IPS-18c (cell line): ENCODE results near the gene TRAF3.
"Not testable (repeated sequence)": the region's sequence is repeated elsewhere in the genome, so short reads cannot be mapped to it uniquely, and the experiment has no call there.

Experiments used
- H3K4me3 ChIP-seq: 2 replicates; pipeline ENCODE4 v1.7.0; 2013; ENCODE audit warnings: low read depth, mild to moderate bottlenecking, low read length, moderate library complexity; ENCODE audit not compliant: insufficient read depth
- H3K9me3 ChIP-seq: one replicate; pipeline ENCODE4 v1.6.1; 2013; ENCODE audit warnings: mild to moderate bottlenecking, low read length, moderate library complexity; ENCODE audit not compliant: control insufficient read depth, insufficient read depth

TRAF3 gene

GRCh38 chr14:102883089-102883541 lies 105.9 kb downstream of the TRAF3 start:
- no peaks in the 10 kb centered on the region for H3K9me3 ChIP-seq
- no peak overlapping the region for H3K4me3 ChIP-seq

GRCh38 chr14:102883554-102883953 lies 106.3 kb downstream of the TRAF3 start:
- Histone ChIP-seq H3K9me3 (no peaks in the 10 kb centered on the region), H3K4me3 (no peak overlapping the region)

- Histone ChIP-seq H3K4me3 (no peak overlapping the region; the same call in 1 of the 2 replicates), H3K9me3 (no peaks in the 10 kb centered on the region)
Measured at GRCh38 chr14:102885737-102886447, 108.6 kb downstream of the TRAF3 start.

GRCh38 chr14:102888748-102889147 lies 111.5 kb downstream of the TRAF3 start:
- no peaks in the 10 kb centered on the region for H3K9me3 ChIP-seq
- H3K4me3 ChIP-seq, result no peak overlapping the region

GRCh38 chr14:102889615-102890014 lies 112.4 kb downstream of the TRAF3 start:
- Histone ChIP-seq H3K4me3 (no peak overlapping the region), H3K9me3 (no peaks in the 10 kb centered on the region)

- H3K4me3 ChIP-seq, result no peak overlapping the region
- no peaks in the 10 kb centered on the region for H3K9me3 ChIP-seq
Measured at GRCh38 chr14:102891111-102891510, 113.9 kb downstream of the TRAF3 start.

- Histone ChIP-seq H3K4me3 (no peak overlapping the region), H3K9me3 (no peaks in the 10 kb centered on the region)
Measured at GRCh38 chr14:102891556-102891955, 114.3 kb downstream of the TRAF3 start.

- H3K4me3 ChIP-seq, result no peak overlapping the region
Measured at GRCh38 chr14:102892651-102893050, 115.4 kb downstream of the TRAF3 start.

GRCh38 chr14:102893452-102893851 lies 116.2 kb downstream of the TRAF3 start:
- H3K4me3 ChIP-seq, result no peak overlapping the region
- no peaks in the 10 kb centered on the region for H3K9me3 ChIP-seq

More at GRCh38 chr14:102892651-102893050, 115.4 kb downstream of the TRAF3 start:
- H3K9me3 ChIP-seq, result no peaks in the 10 kb centered on the region

GRCh38 chr14:102896735-102897134 lies 119.5 kb downstream of the TRAF3 start:
- H3K9me3 ChIP-seq, H3K4me3 ChIP-seq: not testable (repeated sequence)

GRCh38 chr14:102897299-102898027 lies 120.2 kb downstream of the TRAF3 start:
- H3K9me3 ChIP-seq, result no peaks in the 10 kb centered on the region
- H3K4me3 ChIP-seq, result no peak overlapping the region

GRCh38 chr14:102898298-102898697 lies 121.0 kb downstream of the TRAF3 start:
- no peak overlapping the region for H3K4me3 ChIP-seq
- H3K9me3 ChIP-seq, result no peaks in the 10 kb centered on the region

GRCh38 chr14:102898776-102899515 lies 121.7 kb downstream of the TRAF3 start:
- H3K9me3 ChIP-seq, result no peaks in the 10 kb centered on the region
- H3K4me3 ChIP-seq, result no peak overlapping the region

GRCh38 chr14:102899516-102899900 lies 122.3 kb downstream of the TRAF3 start:
- Histone ChIP-seq H3K9me3 (no peaks in the 10 kb centered on the region), H3K4me3 (no peak overlapping the region)

- no peak overlapping the region for H3K4me3 ChIP-seq
- H3K9me3 ChIP-seq, result peaks cover 2% of the 10 kb centered on the region
Measured at GRCh38 chr14:102900631-102901571, 123.7 kb downstream of the TRAF3 start.

GRCh38 chr14:102901633-102902032 lies 124.4 kb downstream of the TRAF3 start:
- Histone ChIP-seq H3K4me3 (no peak overlapping the region), H3K9me3 (peaks cover 4% of the 10 kb centered on the region)

GRCh38 chr14:102902086-102902485 lies 124.8 kb downstream of the TRAF3 start:
- Histone ChIP-seq H3K9me3 (peaks cover 6% of the 10 kb centered on the region), H3K4me3 (no peak overlapping the region)
